Measurements from ENCODE around the gene TCOF1.

The TCOF1 gene

GRCh38 chr5:150357326-150358260 lies at the start of gene TCOF1:
Gene TCOF1 (plus strand): TSS chr5:150357697. CDS start chr5:150357747, 50 bp downstream.
- H3K4me3 ChIP-seq (ENCODE audit: low read depth, low read length) = peak within 1 kb of the TSS; percentile 77

- no peak overlapping the region for H3K4me3 ChIP-seq (ENCODE audit: low read depth, low read length)
These were observed 48.2 kb upstream of the TCOF1 start for GRCh38 chr5:150309101-150309885.

- no peak overlapping the region for H3K4me3 ChIP-seq (ENCODE audit: low read depth, low read length)
These were observed 47.6 kb upstream of the TCOF1 start for GRCh38 chr5:150309886-150310239.

GRCh38 chr5:150310246-150310645 lies 47.3 kb upstream of the TCOF1 start:
- H3K4me3 ChIP-seq (ENCODE audit: low read depth, low read length) = no peak overlapping the region

GRCh38 chr5:150311015-150311692 lies 46.3 kb upstream of the TCOF1 start:
- H3K4me3 ChIP-seq (ENCODE audit: low read depth, low read length) = no peak overlapping the region

- H3K4me3 ChIP-seq (ENCODE audit: low read depth, low read length) = no peak overlapping the region
These were observed 45.0 kb upstream of the TCOF1 start for GRCh38 chr5:150312518-150312917.

GRCh38 chr5:150313501-150313900 lies 44.0 kb upstream of the TCOF1 start:
- no peak overlapping the region for H3K4me3 ChIP-seq (ENCODE audit: low read depth, low read length)

GRCh38 chr5:150313921-150314716 lies 43.4 kb upstream of the TCOF1 start:
- H3K4me3 ChIP-seq (ENCODE audit: low read depth, low read length) = no peak overlapping the region

GRCh38 chr5:150315245-150315644 lies 42.3 kb upstream of the TCOF1 start:
- no peak overlapping the region for H3K4me3 ChIP-seq (ENCODE audit: low read depth, low read length)

- H3K4me3 ChIP-seq (ENCODE audit: low read depth, low read length) = no peak overlapping the region
These were observed 41.2 kb upstream of the TCOF1 start for GRCh38 chr5:150316320-150316719.

GRCh38 chr5:150317048-150318003 lies 40.2 kb upstream of the TCOF1 start:
- H3K4me3 ChIP-seq (ENCODE audit: low read depth, low read length) = no peak overlapping the region

GRCh38 chr5:150318613-150319483 lies 38.6 kb upstream of the TCOF1 start:
- no peak overlapping the region for H3K4me3 ChIP-seq (ENCODE audit: low read depth, low read length)

GRCh38 chr5:150319484-150319790 lies 38.1 kb upstream of the TCOF1 start:
- H3K4me3 ChIP-seq (ENCODE audit: low read depth, low read length) = no peak overlapping the region

GRCh38 chr5:150320044-150320613 lies 37.4 kb upstream of the TCOF1 start:
- no peak overlapping the region for H3K4me3 ChIP-seq (ENCODE audit: low read depth, low read length)

GRCh38 chr5:150321211-150321610 lies 36.3 kb upstream of the TCOF1 start:
- H3K4me3 ChIP-seq (ENCODE audit: low read depth, low read length) = no peak overlapping the region

GRCh38 chr5:150321784-150322183 lies 35.7 kb upstream of the TCOF1 start:
- no peak overlapping the region for H3K4me3 ChIP-seq (ENCODE audit: low read depth, low read length)

- H3K4me3 ChIP-seq (ENCODE audit: low read depth, low read length) = no peak overlapping the region
These were observed 35.3 kb upstream of the TCOF1 start for GRCh38 chr5:150322202-150322601.

- H3K4me3 ChIP-seq (ENCODE audit: low read depth, low read length) = no peak overlapping the region
These were observed 34.4 kb upstream of the TCOF1 start for GRCh38 chr5:150323092-150323491.

Measured in iPS-11a (cell line).